ENCODE results near the gene SIRPB1. TPM values are rescaled to one million over a fixed set of nuclear protein-coding genes. Genes with fewer than 3 reads are reported as not detected.
"Not testable (repeated sequence)": the region's sequence is repeated elsewhere in the genome, so short reads cannot be mapped to it uniquely, and the experiment has no call there.

The SIRPB1 gene
- 4.2 and 6.8 TPM in 2 replicates for total RNA-seq (2014; rRNA removed; shearing (Covaris generic))

- peak; percentile 76 for DNase-seq (ENCODE audit: low read depth)
These were observed at the start of gene SIRPB1 for GRCh38 chr20:1619861-1620444. SIRPB1 (minus strand) TSS chr20:1620009; CDS start chr20:1619944, 65 bp downstream.

GRCh38 chr20:1669304-1669703 lies 49.5 kb upstream of the SIRPB1 start:
- DNase-seq (ENCODE audit: low read depth), result peak; percentile 75

GRCh38 chr20:1667502-1668085 lies 47.8 kb upstream of the SIRPB1 start:
- no peak for DNase-seq (ENCODE audit: low read depth)

GRCh38 chr20:1666802-1667201 lies 47.0 kb upstream of the SIRPB1 start:
- DNase-seq (ENCODE audit: low read depth), result no peak

GRCh38 chr20:1665345-1665744 lies 45.5 kb upstream of the SIRPB1 start:
- no peak for DNase-seq (ENCODE audit: low read depth)

GRCh38 chr20:1664911-1665310 lies 45.1 kb upstream of the SIRPB1 start:
- DNase-seq (ENCODE audit: low read depth), result no peak

GRCh38 chr20:1663917-1664316 lies 44.1 kb upstream of the SIRPB1 start:
- peak; percentile 50 for DNase-seq (ENCODE audit: low read depth)

- DNase-seq (ENCODE audit: low read depth), result no peak
These were observed 41.9 kb upstream of the SIRPB1 start for GRCh38 chr20:1661542-1662299.

- DNase-seq (ENCODE audit: low read depth), result no peak
These were observed 40.4 kb upstream of the SIRPB1 start for GRCh38 chr20:1660246-1660645.

- peak; percentile 45 for DNase-seq (ENCODE audit: low read depth)
These were observed 37.9 kb upstream of the SIRPB1 start, which contains the start of gene SIRPG for GRCh38 chr20:1657556-1658334. SIRPG (minus strand) TSS chr20:1657779; CDS start chr20:1657714, 65 bp downstream.

- DNase-seq (ENCODE audit: low read depth), result no peak
These were observed 37.0 kb upstream of the SIRPB1 start for GRCh38 chr20:1656844-1657243.

GRCh38 chr20:1654996-1655395 lies 35.2 kb upstream of the SIRPB1 start:
- DNase-seq (ENCODE audit: low read depth), result peak; percentile 33

- no peak for DNase-seq (ENCODE audit: low read depth)
These were observed 33.2 kb upstream of the SIRPB1 start for GRCh38 chr20:1652960-1653359.

GRCh38 chr20:1652104-1652503 lies 32.3 kb upstream of the SIRPB1 start:
- DNase-seq (ENCODE audit: low read depth), result no peak

- no peak for DNase-seq (ENCODE audit: low read depth)
These were observed 31.7 kb upstream of the SIRPB1 start for GRCh38 chr20:1651268-1652058.

- peak; percentile 54 for DNase-seq (ENCODE audit: low read depth)
These were observed 28.3 kb upstream of the SIRPB1 start for GRCh38 chr20:1648101-1648500.

GRCh38 chr20:1646975-1647431 lies 27.2 kb upstream of the SIRPB1 start:
- DNase-seq (ENCODE audit: low read depth), result no peak

- no peak for DNase-seq (ENCODE audit: low read depth)
These were observed 24.5 kb upstream of the SIRPB1 start for GRCh38 chr20:1644101-1644962.

- DNase-seq (ENCODE audit: low read depth), result not testable (repeated sequence)
These were observed 18.8 kb upstream of the SIRPB1 start for GRCh38 chr20:1638643-1639042.

GRCh38 chr20:1637755-1638154 lies 17.9 kb upstream of the SIRPB1 start:
- DNase-seq (ENCODE audit: low read depth), result no peak
